ENCODE measurements around the gene CCDC92.
"Not testable (repeated sequence)": the region's sequence is repeated elsewhere in the genome, so short reads cannot be mapped to it uniquely, and the experiment has no call there.

Gene CCDC92

DNA sequence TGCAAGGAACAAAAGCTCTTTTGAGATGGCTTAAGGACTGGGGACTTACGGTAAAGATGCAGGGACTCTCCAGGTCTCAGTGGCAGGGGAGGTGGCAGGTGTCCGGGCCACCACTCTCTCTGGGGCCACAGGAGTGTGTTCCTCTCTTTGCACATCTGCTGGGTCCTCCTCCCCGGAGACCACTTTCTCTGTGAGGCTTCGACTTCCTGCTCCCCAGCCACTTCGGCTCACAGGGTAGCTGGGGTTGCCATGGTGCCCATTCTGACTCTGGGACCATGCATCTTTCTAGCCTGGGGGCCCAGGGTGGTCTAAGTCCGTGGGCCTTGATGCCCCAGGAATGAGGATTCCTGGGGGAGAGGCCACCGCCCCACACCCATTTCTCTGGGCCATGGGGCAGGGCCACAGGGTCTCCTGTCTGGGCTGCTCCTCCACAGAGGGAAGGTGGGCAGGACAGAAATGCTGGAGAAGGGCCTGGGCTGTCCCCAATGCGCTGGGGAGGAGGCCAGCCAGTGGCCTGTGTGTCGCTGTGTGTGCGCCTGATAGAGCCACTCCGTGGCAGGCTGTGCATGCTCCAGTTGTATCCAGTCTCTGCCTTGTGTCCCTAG, 38.5 kb downstream of the CCDC92 start:
- no peak for DNase-seq

DNA sequence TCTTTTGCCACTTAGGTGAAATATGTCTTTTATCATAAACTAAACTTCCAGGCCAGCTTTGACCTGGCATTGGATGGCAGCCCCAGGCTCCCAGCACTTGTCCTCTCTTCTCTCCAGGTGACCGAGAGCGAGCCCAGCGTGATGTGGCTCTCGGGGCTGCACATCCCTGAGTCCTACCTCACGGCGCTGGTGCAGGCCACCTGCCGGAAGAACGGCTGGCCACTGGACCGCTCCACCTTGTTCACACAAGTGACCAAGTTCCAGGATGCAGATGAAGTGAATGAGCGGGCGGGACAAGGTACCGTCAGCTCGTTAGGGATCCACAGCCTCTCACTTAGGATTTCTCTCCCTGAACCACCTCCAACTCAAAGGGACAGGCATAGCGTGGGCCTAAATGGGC, 39.4 kb downstream of the CCDC92 start:
- no peak for DNase-seq

DNA sequence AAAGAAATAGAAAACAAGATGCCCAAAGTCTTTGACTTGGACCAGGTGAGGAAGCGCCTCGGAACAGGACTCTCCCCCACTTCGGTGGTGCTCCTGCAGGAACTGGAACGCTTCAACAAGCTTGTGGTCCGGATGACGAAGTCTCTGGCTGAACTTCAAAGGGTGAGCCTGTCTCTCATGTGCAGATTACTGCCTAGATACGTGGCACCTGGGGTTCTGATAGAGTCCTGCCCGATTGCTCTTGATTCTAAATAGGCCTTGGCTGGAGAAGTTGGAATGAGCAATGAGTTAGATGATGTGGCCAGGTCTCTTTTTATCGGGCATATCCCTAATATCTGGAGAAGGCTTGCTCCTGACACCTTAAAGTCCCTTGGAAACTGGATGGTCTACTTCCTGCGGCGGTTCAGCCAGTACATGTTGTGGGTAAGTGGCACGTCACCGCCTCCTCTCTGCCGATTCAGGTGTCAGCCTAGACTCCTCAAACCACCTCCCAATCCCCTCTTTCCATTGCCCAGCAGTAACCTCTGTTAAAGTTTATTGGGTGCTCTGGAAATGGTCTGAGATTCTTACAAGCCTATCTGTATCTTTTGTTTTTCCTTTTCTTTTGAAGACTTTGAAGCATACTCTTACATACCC, 40.8 kb downstream of the CCDC92 start:
- DNase-seq: no peak

DNA sequence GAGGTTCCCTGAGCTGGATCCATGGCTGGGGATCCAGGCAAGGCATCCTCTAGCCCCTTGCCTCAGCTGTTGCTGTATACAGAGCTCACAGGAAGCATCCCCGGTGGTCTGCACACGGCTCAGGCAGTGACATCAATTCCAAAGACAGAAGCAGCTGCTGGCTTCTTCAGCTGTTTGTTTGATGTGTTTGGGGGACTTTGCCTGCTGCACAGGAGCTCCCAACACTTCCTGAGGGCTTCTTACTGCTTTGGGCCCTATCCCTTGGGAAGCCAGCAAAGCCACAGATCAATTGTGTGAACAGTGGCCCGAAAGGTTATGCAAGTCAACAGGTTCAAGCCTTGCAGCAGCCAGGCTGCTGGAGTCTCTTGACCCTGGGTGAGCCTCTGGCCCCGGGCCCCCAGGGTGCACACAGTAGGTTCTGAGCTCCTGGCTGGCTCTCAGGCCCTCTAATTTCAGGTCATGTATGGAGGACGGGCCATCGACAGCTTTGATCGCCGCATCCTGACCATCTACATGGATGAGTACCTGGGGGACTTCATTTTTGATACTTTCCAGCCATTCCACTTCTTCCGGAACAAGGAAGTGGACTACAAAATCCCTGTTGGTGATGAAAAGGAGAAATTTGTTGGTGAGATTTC, 42.6 kb downstream of the CCDC92 start:
- no peak for DNase-seq

DNA sequence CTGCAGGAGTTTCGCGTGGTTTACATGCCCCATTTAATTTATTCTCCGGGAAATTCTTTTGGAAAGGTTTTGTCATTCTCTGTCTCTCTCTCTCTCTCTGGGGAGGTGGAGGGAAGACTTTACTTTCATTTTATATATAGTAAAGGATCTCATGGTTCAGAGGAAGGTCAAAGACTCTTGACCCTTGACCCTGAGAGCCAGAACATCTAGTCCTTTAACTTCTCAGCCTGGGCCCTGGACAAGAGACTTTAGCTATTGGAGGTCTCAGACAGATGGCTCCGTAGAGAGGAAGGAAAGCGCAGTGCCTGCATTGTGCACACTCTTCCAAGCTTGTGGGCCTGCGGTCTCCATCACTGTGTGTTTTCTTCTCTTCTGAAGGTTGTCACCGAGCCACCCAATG, 43.7 kb downstream of the CCDC92 start:
- DNase-seq: no peak

DNA sequence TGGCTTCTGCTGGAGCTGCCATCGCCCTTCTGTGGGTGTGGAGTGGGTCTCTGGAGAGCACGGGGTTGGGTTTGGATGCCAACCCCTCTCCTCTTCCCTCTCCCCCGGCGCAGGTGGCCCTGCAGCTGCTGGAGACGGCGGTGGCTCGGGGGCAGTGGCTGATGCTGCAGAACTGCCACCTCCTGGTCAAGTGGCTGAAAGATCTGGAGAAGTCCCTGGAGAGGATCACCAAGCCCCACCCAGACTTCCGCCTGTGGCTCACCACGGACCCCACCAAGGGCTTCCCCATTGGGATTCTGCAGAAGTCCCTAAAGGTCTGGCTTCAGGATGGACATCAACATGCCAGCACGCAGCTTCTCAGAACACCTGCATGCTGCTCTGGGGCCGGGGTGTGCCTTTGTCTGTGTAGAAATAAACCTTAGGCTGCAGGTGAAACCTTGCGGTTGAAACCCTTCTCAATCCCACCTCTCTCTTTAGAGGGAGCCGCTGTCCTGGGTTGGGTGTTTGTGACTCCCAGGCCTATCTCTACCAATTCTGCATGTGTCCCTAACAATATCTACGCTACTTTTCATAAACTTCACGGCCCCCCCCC, 44.3 kb downstream of the CCDC92 start:
- no peak for DNase-seq

DNA sequence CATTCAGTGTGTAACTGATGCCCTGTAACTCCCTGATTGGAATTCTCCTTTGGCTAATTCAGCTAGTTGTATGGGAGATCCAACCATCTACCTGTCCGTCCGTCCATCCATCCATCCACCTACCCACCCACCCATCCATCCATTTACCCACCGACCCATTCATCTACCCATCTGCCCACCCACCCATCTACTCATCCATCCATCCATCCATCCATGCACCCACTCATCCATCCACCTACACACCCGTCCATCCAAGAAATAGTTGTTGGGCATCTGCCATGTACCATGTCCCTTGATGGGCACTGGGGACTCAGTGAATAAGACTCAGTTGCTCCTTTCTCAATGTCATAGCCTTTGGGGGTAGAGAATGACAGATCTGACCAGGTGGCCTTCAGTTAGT, 48.1 kb downstream of the CCDC92 start:
- no peak for DNase-seq

DNA sequence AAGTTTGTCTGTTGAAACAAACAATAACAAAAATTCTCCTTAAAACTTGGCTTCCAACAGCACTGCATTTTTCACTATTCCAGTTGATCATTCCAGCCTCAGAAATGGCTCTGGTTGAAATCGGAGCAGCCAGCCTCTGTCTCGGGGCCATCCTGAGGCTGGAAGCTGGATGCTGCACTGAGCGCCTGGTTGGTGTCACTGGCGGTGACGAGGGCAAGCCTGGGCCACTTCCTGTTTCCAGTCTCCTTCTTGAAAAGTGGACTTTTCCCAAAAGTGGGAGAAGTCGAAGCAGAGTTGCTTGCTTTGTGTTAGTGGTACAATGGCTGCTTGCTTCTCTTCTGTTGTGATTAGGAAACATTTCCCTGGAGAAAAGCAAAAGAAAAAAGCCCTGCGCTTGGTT, 48.7 kb downstream of the CCDC92 start:
- no peak for DNase-seq

DNA sequence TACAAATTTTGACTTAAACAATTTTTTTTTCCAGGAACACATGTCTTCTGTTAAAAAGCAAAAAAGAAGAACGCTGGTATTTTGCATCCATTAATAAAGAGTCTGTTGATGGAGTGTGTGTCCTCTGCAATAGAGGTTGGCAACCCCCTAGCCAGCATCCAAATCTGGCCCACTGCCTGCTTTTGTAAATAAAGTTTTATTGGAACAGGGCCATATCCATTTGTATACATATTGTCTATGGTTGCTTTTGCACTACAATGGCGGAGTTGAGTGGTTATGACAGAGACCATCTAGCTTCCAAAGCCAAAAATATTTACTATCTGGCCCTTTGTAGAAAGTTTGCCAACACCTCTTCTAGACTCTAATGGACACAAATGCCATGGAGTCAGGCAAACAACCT, 49.6 kb downstream of the CCDC92 start:
- no peak for DNase-seq

DNA sequence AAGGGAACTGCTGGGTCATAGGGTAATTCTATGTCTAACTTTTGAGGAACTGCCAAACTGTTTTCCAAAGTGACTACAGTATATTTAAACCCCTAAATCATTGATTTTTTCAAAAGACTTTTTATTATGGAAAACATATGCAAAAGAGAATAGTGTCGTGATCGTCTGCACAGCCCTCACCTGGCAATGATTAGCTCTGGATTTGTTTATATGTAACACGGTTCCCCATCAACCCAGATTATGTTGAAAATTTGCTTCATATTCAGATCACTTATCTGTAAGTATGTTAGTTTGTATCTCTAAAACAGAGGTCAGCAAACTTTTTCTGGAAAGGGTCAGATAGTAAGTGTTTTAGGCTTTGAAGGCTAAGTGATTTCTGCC, 52.7 kb downstream of the CCDC92 start:
- DNase-seq: no peak

DNA sequence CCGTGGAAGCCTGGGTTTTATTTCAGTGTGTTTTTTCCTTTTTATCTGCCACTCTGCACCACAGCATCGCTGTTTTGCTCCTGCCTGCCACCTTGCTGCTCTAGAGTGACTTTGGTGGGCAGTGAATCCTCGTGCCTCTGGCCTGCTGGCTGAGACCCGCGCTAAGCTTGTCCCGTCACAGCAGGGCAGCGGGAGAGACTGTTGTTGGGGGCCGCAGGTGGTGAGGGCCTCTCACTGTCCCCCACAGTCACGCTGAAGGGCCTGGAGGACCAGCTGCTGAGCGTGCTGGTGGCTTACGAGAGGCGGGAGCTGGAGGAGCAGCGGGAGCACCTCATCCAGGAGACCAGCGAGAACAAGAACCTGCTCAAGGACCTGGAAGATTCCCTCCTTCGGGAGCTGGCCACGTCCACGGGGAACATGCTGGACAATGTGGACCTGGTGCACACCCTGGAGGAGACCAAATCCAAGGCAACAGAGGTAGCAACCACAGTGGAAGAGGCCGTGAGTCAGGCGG, 55.2 kb downstream of the CCDC92 start:
- no peak for DNase-seq

DNA sequence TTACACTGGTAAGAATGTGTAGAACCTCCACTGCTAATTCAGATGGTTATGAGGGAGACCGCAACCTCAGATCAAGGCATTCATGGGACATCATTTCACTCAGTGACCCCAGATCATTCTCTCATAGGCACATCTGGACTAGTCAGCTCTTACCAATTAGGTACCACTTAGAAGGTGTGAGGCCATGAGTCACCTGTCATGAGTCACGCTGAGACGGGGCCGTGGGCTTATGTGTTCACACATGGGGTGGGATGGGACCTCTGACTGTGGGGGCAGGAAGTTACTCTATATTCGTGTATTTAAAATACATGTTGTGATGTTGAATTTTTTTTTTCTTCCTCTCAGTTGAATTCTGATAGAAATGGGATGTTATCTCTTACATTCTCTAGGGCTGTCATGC, 55.9 kb downstream of the CCDC92 start:
- no peak for DNase-seq

DNA sequence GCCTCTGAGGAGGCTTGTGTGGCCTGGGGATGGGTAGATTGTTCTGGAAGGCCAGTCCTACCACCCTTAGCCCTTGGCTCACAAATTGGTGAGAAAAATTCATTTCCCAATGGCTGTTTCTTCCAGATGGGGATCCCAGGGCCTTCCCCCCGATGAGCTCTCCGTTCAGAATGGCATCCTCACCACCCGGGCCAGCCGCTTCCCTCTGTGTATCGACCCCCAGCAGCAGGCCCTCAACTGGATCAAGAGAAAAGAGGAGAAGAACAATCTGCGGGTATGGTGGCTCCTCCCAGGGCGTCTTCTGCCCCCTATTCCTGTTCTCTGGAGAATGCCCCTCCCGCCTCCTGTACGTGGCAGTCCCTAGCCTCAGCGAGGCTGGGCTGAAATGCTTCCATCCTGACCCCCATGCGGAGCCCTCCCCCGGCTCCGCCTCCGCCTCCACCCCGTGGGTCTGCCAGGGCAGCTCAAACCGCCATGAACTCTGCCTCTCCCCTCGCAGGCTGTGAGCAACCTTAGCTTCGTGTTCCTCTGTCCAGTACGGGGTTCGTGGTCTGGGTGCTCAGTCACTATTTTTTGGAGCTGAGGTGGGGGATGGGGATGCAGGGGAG, 57.8 kb downstream of the CCDC92 start:
- DNase-seq: no peak

DNA sequence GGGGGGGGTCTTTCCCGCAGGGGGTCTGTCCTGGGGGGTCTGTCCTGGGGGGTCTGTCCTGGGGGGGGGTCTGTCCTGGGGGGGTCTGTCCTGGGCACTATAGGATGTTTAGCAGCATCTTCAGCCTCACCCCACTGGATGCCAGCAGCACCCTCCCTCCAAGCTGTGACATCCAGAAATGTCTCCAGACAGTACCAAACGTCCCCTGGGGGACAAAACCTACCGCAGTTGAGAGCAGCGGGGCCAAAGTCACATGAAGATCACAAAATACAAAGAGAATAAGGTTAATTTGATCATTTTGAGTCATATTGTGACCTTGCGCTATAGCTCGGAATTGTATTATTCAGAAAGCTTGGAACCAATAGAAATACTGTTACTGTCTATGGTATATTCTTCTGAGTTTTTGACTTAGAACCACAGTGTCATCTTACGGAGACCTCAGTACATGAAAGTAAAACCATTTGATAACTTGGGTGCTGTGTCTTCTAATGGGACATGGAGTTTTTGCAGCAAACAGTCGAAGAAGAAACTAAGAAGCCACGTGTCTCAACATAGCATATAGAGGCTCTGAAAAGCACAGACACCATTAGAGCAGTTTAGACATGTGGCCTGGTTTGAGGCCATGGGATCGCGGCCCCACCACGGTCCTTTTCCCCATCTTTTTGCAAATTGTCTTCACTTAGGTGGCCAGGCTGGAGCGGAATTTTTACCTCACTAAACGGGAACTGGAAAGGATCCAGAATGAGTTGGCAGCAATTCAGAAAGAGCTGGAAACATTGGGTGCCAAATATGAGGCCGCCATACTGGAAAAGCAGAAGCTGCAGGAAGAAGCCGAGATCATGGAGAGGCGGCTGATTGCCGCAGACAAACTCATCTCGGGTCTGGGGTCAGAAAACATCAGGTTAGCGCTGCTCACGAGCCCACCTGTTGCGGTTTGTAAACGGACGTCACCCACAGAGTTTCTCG, 59.9 kb downstream of the CCDC92 start:
- no peak for DNase-seq

DNA sequence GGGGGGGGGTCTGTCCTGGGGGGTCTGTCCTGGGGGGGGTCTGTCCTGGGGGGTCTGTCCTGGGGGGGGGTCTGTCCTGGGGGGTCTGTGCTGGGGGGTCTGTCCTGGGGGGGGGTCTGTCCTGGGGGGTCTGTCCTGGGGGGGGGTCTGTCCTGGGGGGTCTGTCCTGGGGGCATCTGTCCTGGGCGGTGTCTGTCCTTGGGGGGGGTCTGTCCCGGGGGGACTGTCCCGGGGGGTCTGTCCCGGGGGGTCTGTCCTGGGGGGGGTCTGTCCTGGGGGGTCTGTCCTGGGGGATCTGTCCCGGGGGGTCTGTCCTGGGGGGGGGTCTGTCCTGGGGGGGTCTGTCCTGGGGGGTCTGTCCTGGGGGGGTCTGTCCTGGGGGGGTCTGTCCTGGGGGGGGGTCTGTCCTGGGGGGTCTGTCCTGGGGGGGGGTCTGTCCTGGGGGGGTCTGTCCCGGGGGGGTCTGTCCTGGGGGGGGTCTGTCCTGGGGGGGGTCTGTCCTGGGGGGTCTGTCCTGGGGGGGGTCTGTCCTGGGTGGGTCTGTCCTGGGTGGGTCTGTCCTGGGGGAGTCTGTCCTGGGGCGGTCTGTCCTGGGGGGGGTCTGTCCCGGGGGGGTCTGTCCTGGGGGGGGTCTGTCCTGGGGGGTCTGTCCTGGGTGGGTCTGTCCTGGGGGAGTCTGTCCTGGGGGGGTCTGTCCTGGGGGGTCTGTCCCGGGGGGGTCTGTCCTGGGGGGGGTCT, 60.8 kb downstream of the CCDC92 start:
- DNase-seq: not testable (repeated sequence)

DNA sequence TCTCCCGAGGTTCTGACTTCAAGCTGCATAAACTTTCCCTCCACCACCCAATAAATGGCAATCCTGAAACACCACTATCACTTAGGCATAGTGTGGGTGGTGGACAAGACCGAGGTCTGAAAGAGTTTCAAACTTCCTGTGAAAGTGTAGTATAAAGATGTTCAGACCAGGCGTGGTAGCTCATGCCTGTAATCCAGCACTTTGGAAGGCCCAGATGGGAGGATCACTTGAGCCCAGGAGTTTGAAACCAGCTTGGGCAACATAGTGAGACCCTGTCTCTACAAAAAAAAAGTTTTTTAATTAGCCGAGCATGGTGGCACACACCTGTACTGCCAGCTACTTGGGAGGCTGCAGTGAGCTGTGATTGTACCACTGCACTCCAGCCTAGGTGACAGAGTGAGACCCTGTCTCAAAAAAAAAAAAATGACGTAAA, 61.9 kb downstream of the CCDC92 start:
- DNase-seq: no peak

DNA sequence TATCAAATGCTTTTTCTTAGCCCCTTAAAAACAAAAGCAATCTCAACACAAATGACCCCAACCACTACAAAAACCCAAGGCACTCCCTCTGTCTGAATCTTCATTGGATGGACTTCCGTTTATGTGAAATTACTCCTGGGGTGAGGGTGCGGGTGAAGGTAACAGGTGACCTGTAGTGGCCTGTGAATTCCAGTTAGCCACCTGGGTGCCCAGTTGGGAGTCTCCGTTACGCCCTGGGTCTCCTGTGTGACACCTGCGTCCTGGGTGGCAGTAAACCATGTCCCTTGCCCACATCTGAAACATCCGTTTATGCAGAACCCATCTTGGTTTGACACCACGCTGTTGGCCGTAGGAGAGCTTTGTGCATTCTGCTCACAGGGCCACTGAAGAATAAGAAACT, 62.6 kb downstream of the CCDC92 start:
- no peak for DNase-seq

DNA sequence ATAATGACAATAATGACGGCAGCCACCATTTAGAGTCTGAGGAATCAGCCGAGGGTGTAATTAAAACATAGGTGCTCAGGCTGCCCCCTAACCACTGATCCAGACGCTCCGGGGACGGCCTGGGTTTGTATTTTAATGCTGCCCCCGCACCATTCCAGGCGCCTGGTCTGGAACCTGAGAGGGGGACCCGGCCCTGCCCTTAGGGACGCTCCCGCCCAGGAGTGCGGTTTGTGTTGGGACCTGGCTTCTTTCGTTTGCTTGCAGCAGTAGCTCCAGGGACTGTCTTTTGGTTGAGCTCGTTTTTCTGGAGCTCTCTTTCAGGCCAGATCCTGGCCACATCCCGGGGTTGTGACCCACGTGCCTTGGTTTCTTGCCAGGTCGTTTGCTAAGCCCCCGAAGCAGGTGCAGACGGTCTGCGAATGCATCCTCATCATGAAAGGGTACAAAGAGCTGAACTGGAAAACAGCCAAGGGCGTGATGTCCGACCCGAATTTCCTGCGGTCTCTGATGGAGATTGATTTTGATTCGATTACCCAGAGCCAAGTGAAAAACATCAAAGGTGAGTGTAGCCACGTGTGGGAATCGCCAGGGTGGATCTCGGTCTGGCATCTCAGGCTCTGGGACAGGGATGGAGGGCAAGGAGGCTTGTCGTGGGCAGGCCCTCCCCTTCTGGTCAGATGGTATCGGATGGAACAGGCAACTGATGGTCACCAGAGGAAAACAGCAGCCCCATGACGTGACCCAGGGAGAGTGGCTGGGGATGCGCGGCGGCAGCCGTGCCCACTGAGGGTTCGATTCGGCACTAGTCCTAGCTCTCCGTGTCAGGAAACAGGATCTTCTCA, 63.5 kb downstream of the CCDC92 start:
- no peak for DNase-seq

DNA sequence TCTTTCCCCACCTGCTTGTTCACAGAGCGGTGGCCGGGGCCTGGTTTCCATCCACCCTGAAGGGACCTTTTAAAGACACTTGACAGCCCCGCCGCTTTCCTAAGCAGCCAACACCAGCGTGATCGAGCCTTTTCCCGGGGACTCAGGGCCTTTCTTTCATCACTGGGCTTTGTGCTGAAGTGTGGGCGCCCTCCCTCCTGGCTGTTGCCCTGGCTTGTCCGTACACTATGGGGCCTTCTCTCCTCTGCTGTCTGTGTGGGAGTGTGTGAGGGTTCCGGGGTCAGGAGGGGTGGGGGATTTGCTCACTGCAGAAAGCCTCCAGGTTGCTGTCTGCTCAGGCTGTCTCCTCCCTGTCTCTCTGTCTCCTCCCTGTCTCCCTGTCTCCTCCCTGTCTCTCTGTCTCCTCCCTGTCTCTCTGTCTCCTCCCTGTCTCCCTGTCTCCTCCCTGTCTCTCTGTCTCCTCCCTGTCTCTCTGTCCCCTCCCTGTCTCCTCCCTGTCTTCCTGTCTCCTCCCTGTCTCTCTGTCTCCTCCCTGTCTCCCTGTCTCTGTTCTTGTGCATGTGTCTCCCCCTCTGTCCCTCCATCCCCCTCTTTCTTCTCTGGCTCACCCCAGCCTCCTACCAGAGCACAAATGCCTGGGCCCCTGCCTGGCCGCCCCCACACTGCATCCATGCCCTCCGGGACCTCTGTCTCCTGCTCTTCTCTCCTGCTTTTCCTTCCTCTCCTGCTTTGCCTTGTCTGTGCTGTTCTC, 64.7 kb downstream of the CCDC92 start:
- DNase-seq: no peak
